Measurements from ENCODE around the gene SIN3A. TPM values are rescaled to one million over a fixed set of nuclear protein-coding genes. Genes with fewer than 3 reads are reported as not detected.

The SIN3A gene
- total and polyA plus RNA-seq, 9 of the 15 experiments (the other 6 are each of a cell fraction or from before 2014, with no cell fraction given) = 11.1 to 70.3 (median 25.3) TPM

DNA sequence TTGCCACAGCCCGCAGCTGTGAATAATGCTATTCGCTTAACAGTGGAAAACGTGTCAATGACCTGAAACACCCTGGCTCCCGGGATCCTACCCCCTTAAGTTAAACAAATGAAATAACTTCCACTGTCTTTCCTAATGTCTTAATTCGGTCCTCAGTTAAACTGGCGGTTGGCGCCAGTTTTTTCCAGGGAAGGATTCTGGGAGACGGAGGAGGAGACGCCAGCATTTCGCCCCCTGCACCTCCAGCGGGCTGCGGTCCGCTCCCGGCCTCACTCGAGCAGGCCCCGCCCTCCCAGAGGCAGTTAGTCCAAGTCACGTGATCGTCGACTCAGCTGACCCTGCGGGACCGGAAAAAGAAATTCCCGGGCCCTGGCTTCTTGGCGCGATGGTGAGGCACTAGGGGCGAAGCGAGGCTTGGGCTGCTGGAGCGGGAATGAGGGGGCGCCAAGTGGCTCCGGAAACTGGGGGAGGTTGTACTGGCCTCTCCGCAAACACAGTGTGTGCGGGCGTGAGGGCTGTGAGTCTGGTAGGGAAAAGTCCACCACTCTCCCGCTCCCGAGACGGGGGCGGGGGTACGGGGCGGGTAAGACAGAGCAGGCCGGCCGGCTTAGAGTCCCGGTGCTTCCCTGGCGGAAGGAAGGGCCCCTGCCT, 115.7 kb downstream of the SIN3A start, which contains the start of gene COMMD4 (continued):
- TF ChIP-seq LARP7 (IDR thresholded peaks at IDR 0.05) (no peak), ZNF165 (CRISPR knock-in tag; IDR thresholded peaks at IDR 0.05; ENCODE audit: borderline replicate concordance) (no peak), KAT2B (IDR thresholded peaks at IDR 0.05; ENCODE audit: low read depth, low read length) (no peak), TARDBP (IDR thresholded peaks at IDR 0.05) (no peak), BACH1 (tag; IDR thresholded peaks at IDR 0.05) (no peak), ATF6 (CRISPR knock-in tag; IDR thresholded peaks at IDR 0.05) (no peak), TRIM24 (IDR thresholded peaks at IDR 0.05) (no peak; a peak in 1 of 4 replicates), SAP30 (IDR thresholded peaks at IDR 0.05; ENCODE audit: borderline replicate concordance, insufficient read depth, low read depth, low read length, poor library complexity, severe bottlenecking) (peak; percentile 89), TAF15 (IDR thresholded peaks at IDR 0.05; ENCODE audit: low read depth, low read length) (no peak), MCM2 (IDR thresholded peaks at IDR 0.05; ENCODE audit: low read depth) (no peak), STAG1 (CRISPR knock-in tag; IDR thresholded peaks at IDR 0.05; ENCODE audit: borderline replicate concordance) (no peak), PTRF (tag; IDR thresholded peaks at IDR 0.05) (no peak), ZNF134 (CRISPR knock-in tag; conservative IDR thresholded peaks at IDR 0.05) (no peak), ZNF282 (CRISPR knock-in tag; IDR thresholded peaks at IDR 0.05) (no peak), NRF1 (conservative IDR thresholded peaks at IDR 0.05 in 1 of 2, IDR thresholded peaks at IDR 0.05 in 1 of 2) (peak; percentile 27 to 40; a peak in 2 of 4 replicates), CLOCK (CRISPR knock-in tag; IDR thresholded peaks at IDR 0.05; ENCODE audit: borderline replicate concordance) (no peak), HMGN3 (IDR thresholded peaks at IDR 0.05; ENCODE audit: borderline replicate concordance, extremely low read depth, insufficient read length, low read depth, low read length) (no peak), ZFP1 (CRISPR knock-in tag; IDR thresholded peaks at IDR 0.05) (no peak), GTF2F1 (IDR thresholded peaks at IDR 0.05; ENCODE audit: low read depth, low read length) (no peak), POLR2AphosphoS2 (IDR thresholded peaks at IDR 0.05; ENCODE audit: low read length) (no peak), JUND (IDR thresholded peaks at IDR 0.05; ENCODE audit: borderline replicate concordance, low read depth, low read length) (peak; percentile 18; the same call in 1 of the 2 replicates), JUND (tag; IDR thresholded peaks at IDR 0.05; ENCODE audit: borderline replicate concordance, low read depth, low read length) (no peak), ZSCAN32 (CRISPR knock-in tag; IDR thresholded peaks at IDR 0.05) (no peak), ESRRA (IDR thresholded peaks at IDR 0.05; ENCODE audit: borderline replicate concordance, low read depth) (peak; percentile 53), GATAD2B (IDR thresholded peaks at IDR 0.05; ENCODE audit: borderline replicate concordance) (no peak), OTX1 (CRISPR knock-in tag; IDR thresholded peaks at IDR 0.05) (no peak)

Data from K562 (cell line).